Stomach (tissue), 9 donors: ENCODE data around the gene WFDC2. TPM values are rescaled to one million over a fixed set of nuclear protein-coding genes. Genes with fewer than 3 reads are reported as not detected.

Source experiments
- DNase-seq, 2 donors: peaks; one replicate each; pipeline versions ENCODE4 v3.0.0 to v3.0.0-alpha.2; 2013 to 2019
- H3K27ac ChIP-seq, 5 donors: fragments of 200-600 bp in 4 of 5; sonication (generic) in 4 of 5; one replicate each; pipeline ENCODE4 v1.5.1; 2013 to 2019; ENCODE audit warnings: mild to moderate bottlenecking in 1 of 5, moderate library complexity in 1 of 5
- H3K27me3 ChIP-seq, 3 donors: fragments of 200-600 bp; sonication (generic); one replicate each; pipeline ENCODE4 v1.5.1; 2017 to 2019; ENCODE audit warnings: mixed run types in 1 of 3
- H3K36me3 ChIP-seq, 4 donors: fragments of 200-600 bp; sonication (generic); 1 replicate in 3 of 4; 2 replicates in 1 of 4; pipeline ENCODE4 v1.5.1; 2016 to 2019
- H3K4me1 ChIP-seq, 4 donors: fragments of 200-600 bp; sonication (generic); one replicate each; pipeline ENCODE4 v1.5.1; 2016 to 2019
- H3K4me3 ChIP-seq, 4 donors: fragments of 200-600 bp; sonication (generic) in 3 of 4; one replicate each; pipeline ENCODE4 v1.5.1; 2016 to 2019; ENCODE audit warnings: mild to moderate bottlenecking in 1 of 4
- H3K9me3 ChIP-seq, 4 donors: fragments of 200-600 bp; sonication (generic); one replicate each; pipeline ENCODE4 v1.5.1; 2016 to 2019
- EP300 ChIP-seq: sonication (generic); formaldehyde crosslinking; IDR thresholded peaks from one replicate; pipeline ENCODE4 v1.6.1; 2017; ENCODE audit warnings: antibody characterized with exemption
- POLR2A ChIP-seq, 4 donors: fragments of 450-650 bp; IDR thresholded peaks; one replicate each; pipeline ENCODE4 v1.6.1; 2016; ENCODE audit warnings: antibody characterized with exemption in 4 of 4, control low read depth in 2 of 4, mild to moderate bottlenecking in 1 of 4, moderate library complexity in 1 of 4
- POLR2AphosphoS5 ChIP-seq, 3 donors: sonication (generic); formaldehyde crosslinking; IDR thresholded peaks; one replicate each; pipeline ENCODE4 v1.6.1; 2016; ENCODE audit warnings: antibody characterized with exemption in 3 of 3
- WGBS, 5 donors: extraction: QIAGEN DNeasy Blood & Tissue Kit in 3 of 5; methylation state at CpG; one replicate each; pipeline versions ENCODE4 v1.1.5 to v1.1.7; 2013 to 2018; 5-methylcytosine and 5-hydroxymethylcytosine counted together
- intact Hi-C: fragments of 100-400 bp; cut with DNase I; formaldehyde crosslinking; loops from one replicate; pipeline ENCODE4 v1.15.1; 2023; ENCODE audit warnings: low total_unique reads
- polyA plus RNA-seq, 3 donors: library from polyadenylated mRNA; stranded (reverse); fragments of 200-250 nt; gene quantifications; one replicate each; pipeline ENCODE4 v1.2.3, GENCODE V29; 2013
- total RNA-seq, 5 donors: library from RNA; depleted of rRNA; stranded (reverse); fragments of >200 nt; gene quantifications; one replicate each; pipeline versions ENCODE4 v1.1.0 to v1.2.3, GENCODE V29; 2014 to 2016
- TF ChIP-seq, protein P1 (sequence below), 7 experiments: fragments of 450-650 bp in 4 of 7; fragments of 200-600 bp in 3 of 7; sonication (generic) in 3 of 7; IDR thresholded peaks; one replicate each; pipeline ENCODE4 v1.5.1; 2016 to 2019; ENCODE audit warnings: antibody characterized with exemption in 7 of 7, control low read depth in 2 of 7, mild to moderate bottlenecking in 1 of 7
- donor health status: healthy with polysubstance abuse.
- donor health status: Bipolar disorder and iron deficiency.
- donor health status: healthy.

Gene WFDC2
- total and polyA plus RNA-seq, 8 donors: 2.2 to 82.8 (median 49.0) TPM; not detected in 1

DNA sequence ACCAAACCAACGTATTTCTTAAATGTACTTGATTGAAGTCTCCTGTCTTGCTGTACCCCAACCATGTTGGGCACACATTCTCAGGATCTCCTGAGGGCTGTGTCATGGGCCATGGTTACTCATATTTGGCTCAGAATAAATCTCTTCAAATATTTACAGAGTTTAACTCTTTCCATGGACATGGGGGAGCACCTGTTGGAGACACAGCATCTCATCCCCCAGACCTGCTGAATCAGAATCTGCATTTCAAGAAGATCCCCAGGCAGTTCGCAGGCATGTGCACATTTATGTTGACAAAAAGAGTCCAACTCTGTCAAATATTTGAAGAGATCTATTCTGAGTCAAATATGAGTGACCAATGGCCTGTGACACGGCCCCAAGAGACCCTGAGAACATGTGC, 29.1 kb upstream of the WFDC2 start:
- H3K27me3 ChIP-seq: no peaks in the 10 kb centered on the region
- intact Hi-C loops: loop anchor here (5.0 to 10.0 kb wide), 2 partner anchors 123 to 334 kb away; no protein-coding TSS in a partner anchor
- H3K4me3 ChIP-seq: no peak overlapping the region
- H3K27ac ChIP-seq: no peak overlapping the region
- WGBS, 5 donors: 67 to 79% (median 76%) methylated on average over 3 of the region's 3 CpGs
- TF ChIP-seq POLR2AphosphoS5 (IDR thresholded peaks at IDR 0.05) (no peak), POLR2A (IDR thresholded peaks at IDR 0.05) (no peak), EP300 (no peak)
- TF ChIP-seq, protein P1, sequence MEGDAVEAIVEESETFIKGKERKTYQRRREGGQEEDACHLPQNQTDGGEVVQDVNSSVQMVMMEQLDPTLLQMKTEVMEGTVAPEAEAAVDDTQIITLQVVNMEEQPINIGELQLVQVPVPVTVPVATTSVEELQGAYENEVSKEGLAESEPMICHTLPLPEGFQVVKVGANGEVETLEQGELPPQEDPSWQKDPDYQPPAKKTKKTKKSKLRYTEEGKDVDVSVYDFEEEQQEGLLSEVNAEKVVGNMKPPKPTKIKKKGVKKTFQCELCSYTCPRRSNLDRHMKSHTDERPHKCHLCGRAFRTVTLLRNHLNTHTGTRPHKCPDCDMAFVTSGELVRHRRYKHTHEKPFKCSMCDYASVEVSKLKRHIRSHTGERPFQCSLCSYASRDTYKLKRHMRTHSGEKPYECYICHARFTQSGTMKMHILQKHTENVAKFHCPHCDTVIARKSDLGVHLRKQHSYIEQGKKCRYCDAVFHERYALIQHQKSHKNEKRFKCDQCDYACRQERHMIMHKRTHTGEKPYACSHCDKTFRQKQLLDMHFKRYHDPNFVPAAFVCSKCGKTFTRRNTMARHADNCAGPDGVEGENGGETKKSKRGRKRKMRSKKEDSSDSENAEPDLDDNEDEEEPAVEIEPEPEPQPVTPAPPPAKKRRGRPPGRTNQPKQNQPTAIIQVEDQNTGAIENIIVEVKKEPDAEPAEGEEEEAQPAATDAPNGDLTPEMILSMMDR (IDR thresholded peaks at IDR 0.05): no peak
- H3K36me3 ChIP-seq: no peaks in the 10 kb centered on the region
- H3K9me3 ChIP-seq: no peaks in the 10 kb centered on the region
- DNase-seq: no peak
- H3K4me1 ChIP-seq: peaks cover 0 to 12% (median 5%) of the 10 kb centered on the region in 4 donors

DNA sequence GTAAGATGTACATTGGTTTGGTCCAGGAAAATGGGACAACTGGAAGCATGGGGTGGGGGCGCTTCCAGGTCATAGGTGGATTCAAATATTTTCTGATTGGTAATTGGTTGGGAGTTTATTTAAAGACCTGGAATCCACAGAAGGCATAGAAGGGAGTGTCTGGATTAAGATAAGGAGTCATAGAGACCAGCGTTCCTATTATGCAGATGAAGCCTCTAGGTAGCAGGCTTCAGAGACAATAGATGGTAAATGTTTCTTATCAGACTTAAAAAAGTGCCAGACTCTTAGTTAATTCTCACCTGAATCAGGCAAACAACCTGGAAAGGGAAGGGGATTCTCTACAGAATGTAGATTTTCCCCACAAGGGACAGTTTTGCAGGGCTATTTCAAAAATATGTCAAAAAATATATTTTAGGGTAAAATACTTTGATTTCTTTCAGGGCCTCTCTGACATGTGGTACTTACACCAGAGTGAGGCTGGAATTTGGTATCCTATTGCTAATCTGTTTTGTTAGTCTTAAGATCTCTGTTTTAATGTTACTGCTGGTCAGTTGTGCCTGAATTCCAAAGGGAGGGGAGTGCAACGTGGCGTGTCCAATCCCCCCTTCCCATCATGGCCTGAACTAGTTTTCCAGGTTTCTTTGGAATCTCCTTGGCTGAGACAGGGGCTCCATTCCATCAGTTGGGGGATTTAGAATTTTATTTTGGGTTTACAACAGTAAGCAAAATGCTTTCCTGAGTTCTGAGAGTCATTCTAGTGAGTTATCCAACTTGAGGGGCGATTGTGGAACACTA, 28.5 kb upstream of the WFDC2 start:
- WGBS, 5 donors: 60 to 69% (median 62%) methylated on average over 5 of the region's 5 CpGs
- no peaks in the 10 kb centered on the region for H3K36me3 ChIP-seq
- intact Hi-C loops: loop anchor here (5.0 to 10.0 kb wide), 2 partner anchors 124 to 334 kb away; no protein-coding TSS in a partner anchor

DNA sequence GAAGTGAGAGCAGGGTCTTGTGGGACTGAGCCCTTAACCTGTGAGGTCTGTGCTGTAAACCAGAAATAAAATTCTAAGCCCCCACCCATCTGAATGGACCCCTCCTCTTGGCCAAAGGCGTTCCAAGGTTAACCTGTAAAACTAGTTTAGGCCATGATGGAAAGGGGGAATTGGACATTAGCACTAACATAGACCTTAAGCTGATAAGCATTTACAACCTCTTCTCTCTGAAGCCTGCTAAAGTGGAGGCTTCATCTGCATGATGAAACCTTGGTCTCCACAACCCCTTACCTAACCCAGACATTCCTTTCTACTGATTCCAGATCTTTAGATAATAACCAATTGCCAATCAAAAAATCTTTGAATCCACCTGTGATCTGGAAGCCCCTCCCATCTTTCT, 27.8 kb upstream of the WFDC2 start:
- Histone ChIP-seq H3K9me3 (no peaks in the 10 kb centered on the region), H3K4me1 (peaks cover 0 to 5% (median 2%) of the 10 kb centered on the region in 4 donors), H3K27me3 (no peaks in the 10 kb centered on the region), H3K4me3 (no peak overlapping the region), H3K36me3 (no peaks in the 10 kb centered on the region), H3K27ac (no peak overlapping the region)
- TF ChIP-seq, protein P1 (IDR thresholded peaks at IDR 0.05): no peak
- TF ChIP-seq POLR2AphosphoS5 (IDR thresholded peaks at IDR 0.05) (no peak), EP300 (no peak), POLR2A (IDR thresholded peaks at IDR 0.05) (no peak)
- DNase-seq: no peak
- 45 to 76% (median 63%) methylated on average over 1 of the region's 1 CpG for WGBS, 5 donors
- intact Hi-C loops: loop anchor here (5.0 to 10.0 kb wide), 2 partner anchors 124 to 333 kb away; no protein-coding TSS in a partner anchor

More for the DNA sequence above, 28.5 kb upstream of the WFDC2 start:
- peaks cover 0 to 10% (median 4%) of the 10 kb centered on the region in 4 donors for H3K4me1 ChIP-seq
- no peak overlapping the region for H3K4me3 ChIP-seq
- H3K27ac ChIP-seq: no peak overlapping the region
- no peaks in the 10 kb centered on the region for H3K27me3 ChIP-seq
- no peak for DNase-seq
- H3K9me3 ChIP-seq: no peaks in the 10 kb centered on the region
- TF ChIP-seq EP300: no peak
- no peak for TF ChIP-seq POLR2AphosphoS5 (IDR thresholded peaks at IDR 0.05)
- no peak for TF ChIP-seq POLR2A (IDR thresholded peaks at IDR 0.05)
- TF ChIP-seq, protein P1 (IDR thresholded peaks at IDR 0.05): no peak

DNA sequence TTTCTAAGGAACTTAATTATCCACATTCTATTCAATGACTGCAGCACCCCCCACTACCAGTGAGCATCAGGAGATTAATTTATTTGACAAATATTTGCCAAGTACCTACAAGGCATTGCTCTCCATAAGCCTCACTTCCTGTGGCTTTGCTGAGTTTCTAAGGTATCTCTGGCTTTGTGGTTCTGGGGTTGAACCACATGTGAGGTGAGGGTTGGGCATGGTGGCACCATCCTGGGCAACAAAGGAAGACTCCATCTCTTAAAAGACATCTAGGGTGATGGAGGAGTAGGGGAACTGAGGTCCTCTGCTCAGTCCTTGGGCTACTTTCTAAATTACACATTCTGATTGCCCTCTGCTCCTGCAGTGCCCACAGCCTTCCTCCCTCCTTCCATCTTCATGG, 25.5 kb upstream of the WFDC2 start:
- Histone ChIP-seq H3K4me3 (no peak overlapping the region), H3K36me3 (no peaks in the 10 kb centered on the region), H3K9me3 (no peaks in the 10 kb centered on the region), H3K27ac (no peak overlapping the region), H3K27me3 (no peaks in the 10 kb centered on the region), H3K4me1 (peaks cover 0 to 14% (median 0%) of the 10 kb centered on the region in 4 donors)
- intact Hi-C loops: loop anchor here (5.0 to 10.0 kb wide), 2 partner anchors 127 to 331 kb away; no protein-coding TSS in a partner anchor
- no peak for TF ChIP-seq POLR2AphosphoS5 (IDR thresholded peaks at IDR 0.05)
- no peak for TF ChIP-seq POLR2A (IDR thresholded peaks at IDR 0.05)
- no peak for TF ChIP-seq EP300
- TF ChIP-seq, protein P1 (IDR thresholded peaks at IDR 0.05): no peak
- no peak for DNase-seq
